ENCODE measurements around the gene RNF115.

- TF ChIP-seq, protein P1, sequence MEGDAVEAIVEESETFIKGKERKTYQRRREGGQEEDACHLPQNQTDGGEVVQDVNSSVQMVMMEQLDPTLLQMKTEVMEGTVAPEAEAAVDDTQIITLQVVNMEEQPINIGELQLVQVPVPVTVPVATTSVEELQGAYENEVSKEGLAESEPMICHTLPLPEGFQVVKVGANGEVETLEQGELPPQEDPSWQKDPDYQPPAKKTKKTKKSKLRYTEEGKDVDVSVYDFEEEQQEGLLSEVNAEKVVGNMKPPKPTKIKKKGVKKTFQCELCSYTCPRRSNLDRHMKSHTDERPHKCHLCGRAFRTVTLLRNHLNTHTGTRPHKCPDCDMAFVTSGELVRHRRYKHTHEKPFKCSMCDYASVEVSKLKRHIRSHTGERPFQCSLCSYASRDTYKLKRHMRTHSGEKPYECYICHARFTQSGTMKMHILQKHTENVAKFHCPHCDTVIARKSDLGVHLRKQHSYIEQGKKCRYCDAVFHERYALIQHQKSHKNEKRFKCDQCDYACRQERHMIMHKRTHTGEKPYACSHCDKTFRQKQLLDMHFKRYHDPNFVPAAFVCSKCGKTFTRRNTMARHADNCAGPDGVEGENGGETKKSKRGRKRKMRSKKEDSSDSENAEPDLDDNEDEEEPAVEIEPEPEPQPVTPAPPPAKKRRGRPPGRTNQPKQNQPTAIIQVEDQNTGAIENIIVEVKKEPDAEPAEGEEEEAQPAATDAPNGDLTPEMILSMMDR (IDR thresholded peaks at IDR 0.05; ENCODE audit: poor library complexity, severe bottlenecking), result no peak
- TF ChIP-seq REST (IDR thresholded peaks at IDR 0.05; ENCODE audit: borderline replicate concordance) (no peak), EZH2 (IDR thresholded peaks at IDR 0.05; ENCODE audit: borderline replicate concordance, insufficient read depth, low read length, poor library complexity, severe bottlenecking) (no peak), RAD21 (conservative IDR thresholded peaks at IDR 0.05) (no peak), TAF1 (IDR thresholded peaks at IDR 0.05; ENCODE audit: low read depth) (no peak), POLR2AphosphoS5 (IDR thresholded peaks at IDR 0.05) (no peak), EP300 (conservative IDR thresholded peaks at IDR 0.05; ENCODE audit: poor library complexity, severe bottlenecking) (no peak), SMC3 (conservative IDR thresholded peaks at IDR 0.05; ENCODE audit: poor library complexity) (no peak)
Observed at GRCh38 chr1:145702052-145702451, 121.8 kb downstream of the RNF115 start.

Measured in neural cell (in vitro differentiated cells).